Measurements from ENCODE around the gene MTMR2.
"Not testable (repeated sequence)": the region's sequence is repeated elsewhere in the genome, so short reads cannot be mapped to it uniquely, and the experiment has no call there.

MTMR2 gene

DNA sequence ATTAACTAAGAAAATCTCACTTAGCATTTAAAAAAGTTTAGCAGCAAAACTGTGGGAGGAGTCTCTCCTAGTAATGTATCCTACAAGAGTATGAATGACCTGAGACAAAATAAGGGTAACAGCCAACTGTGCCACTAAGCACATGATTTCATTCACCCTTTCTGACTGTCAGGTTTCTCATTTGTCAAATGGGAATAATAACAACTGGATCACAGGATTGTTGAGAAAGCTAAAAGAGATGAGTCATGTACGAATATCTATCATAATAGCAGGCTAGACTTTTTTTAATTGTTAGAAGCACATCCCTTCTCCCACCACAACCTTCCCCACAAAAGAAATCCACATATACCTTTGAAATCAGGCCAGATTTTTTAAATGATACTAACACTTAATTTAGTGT is 39.5 kb downstream of the MTMR2 start:
- DNase-seq (ENCODE audit: low read depth) = no peak

DNA sequence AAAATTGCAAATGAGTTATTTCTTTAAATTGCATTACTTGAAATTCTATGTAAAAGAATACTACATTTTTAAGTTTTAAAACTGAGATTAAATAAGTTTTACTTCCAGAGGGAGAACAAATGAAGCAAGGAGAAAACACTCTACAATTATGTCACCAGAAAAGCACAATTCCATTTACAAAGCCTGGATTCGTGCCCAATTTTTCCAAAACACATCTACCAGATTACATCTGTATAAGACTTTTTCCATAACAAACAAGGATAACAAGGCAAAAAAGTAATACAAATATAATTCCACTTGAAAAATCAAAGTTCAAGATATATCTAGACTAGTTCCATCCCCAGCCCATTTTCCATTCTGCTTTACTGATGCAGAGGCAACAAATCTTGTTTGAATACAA is 40.5 kb downstream of the MTMR2 start:
- no peak for DNase-seq (ENCODE audit: low read depth)

DNA sequence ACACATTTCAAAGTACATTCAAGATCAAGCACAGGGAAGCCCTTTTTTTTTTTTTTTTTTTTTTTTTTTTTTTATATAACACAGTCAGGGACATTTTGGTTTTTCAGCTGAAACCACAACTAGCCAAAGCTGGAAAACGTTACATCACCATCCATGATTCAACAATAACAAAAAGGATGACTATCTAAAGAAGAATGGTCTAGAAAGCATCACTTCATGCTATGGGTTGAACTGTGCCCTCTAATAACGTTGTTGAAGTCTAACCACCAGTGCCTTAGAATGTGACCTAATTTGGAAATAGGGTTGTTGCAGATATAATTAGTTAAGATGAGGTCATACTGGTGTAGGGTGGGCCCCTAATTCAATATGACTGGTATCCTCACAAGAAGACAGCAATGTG is 46.6 kb downstream of the MTMR2 start:
- no peak for DNase-seq (ENCODE audit: low read depth)

DNA sequence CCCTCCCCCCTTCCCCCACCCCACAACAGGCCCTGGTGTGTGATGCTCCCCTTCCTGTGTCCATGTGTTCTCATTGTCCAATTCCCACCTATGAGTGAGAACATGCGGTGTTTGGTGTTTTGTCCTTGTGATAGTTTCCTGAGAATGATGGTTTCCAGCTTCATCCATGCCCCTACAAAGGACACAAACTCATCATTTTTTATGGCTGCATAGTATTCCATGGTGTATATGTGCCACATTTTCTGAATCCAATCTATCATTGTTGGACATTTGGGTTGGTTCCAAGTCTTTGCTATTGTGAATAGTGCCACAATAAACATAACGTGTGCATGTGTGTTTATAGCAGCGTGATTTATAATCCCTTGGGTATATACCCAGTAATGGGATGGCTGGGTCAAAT is 53.0 kb downstream of the MTMR2 start:
- DNase-seq (ENCODE audit: low read depth) = not testable (repeated sequence)

DNA sequence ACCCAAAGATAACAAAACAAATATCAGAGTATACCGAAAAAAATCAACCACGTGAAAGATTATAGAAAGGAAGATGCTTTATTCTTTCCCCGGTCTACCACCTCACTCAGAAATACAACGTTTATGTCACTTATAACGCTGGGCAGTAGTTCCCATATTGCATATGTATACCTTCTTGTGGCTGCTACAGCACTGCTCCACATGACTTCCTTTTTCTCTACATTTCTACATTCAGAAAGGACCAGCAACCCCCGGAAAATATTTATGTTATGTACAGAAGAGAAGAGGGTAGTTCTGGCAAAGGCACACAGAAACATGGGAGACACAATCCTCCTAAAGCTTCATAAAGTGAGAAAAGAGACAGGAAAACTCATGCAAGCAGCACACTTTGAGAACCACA is 56.8 kb downstream of the MTMR2 start:
- DNase-seq (ENCODE audit: low read depth) = no peak

DNA sequence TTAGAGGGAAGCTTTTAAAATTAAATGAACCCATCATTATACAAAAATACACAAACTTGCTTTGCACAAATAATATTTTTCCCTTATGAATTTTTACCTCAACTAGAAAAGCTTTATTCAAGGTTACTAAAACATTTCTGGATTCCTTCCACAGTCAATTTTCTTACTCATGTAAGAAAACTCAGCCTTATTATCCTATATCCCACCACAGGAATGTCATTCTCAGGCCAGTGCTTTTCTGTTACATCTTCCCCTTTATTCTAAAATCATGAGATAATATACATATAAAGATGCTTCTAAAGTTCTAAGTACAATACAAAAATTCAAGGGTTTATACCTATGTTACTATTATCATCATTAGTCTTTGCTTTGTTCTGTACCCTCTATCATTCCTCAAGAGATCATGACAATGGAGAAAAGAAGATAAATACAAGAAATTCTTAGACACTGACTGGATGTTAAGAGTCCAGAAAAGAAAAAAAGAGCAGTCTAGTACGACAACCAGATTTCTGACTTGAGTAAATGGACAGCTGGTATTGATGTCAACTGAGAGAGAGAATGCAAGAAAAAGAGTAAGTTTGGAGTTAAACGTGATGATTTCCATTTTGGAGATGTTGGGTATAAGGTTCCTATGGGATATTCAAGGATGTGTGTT is 60.3 kb downstream of the MTMR2 start:
- no peak for DNase-seq (ENCODE audit: low read depth)

DNA sequence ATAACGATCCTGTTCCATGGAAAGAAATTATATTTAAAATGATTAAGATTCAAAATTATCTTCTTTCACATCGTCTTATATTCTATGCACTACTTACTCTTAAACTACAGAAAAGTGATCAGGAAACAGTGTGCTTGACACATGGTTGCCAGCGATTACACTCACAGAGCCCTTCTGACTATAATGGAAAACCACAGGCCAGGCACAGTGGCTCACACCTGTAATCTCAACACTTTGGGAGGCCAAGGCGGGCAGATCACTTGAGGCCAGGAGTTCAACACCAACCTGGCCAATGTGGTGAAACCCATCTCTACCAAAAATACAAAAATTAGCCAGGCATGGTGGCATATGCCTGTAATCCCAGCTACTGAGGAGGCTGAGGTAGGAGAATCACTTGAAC is 63.9 kb downstream of the MTMR2 start:
- not testable (repeated sequence) for DNase-seq (ENCODE audit: low read depth)

DNA sequence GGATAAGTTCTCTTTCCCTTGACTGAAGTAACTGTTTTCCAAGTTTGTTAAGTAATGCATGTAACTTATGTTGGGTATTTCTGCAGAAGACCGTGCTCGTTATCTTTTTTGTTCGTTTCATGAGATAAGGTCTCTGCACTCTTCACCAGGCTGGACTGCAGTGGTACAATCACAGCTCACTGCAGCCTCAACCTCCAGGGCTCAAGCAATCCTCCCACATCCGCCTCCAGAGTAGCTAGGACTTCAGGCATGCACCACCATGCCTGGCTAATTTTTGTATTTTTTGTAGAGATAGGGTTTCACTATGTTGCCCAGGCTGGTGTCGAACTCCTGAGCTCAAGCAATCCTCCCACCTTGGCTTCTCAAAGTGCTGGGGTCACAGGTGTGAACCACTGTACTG is 69.5 kb downstream of the MTMR2 start:
- not testable (repeated sequence) for DNase-seq (ENCODE audit: low read depth)

DNA sequence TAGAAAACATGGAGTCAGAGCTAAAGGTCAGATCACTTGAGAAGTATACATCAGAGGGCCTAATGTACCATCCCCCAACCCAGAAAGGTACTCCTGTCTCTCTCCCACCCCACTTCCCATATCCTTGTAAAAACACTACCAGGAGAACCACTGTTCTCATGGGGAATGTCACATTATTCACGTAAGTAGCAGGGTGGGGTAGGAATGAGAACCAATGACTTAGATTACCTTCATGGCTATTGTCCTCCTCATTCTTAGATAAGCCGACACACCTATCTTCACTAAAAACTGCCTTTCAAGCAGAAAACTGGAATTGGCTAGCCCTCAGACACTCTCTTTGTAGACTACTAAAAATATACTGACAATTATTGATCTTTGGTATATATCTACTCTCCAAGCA is 70.0 kb downstream of the MTMR2 start:
- no peak for DNase-seq (ENCODE audit: low read depth)

DNA sequence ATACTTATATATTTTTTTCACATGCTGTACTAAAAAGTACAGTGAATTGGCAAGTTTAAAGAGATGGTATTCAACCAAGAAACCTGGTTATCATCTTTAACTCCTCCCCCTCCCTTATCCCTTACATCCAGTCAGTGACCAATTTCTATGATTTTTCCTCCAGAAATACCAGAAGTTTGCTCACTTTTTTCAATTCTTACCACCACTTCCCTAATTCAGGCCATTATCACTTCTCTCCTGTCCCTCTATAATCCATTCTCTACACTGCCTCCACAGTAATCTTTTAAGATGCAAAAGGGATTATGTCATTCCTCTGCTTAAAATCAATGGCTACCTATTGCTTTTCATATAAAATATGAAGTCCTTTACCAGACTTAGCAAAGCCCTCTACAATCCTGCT is 70.8 kb downstream of the MTMR2 start:
- no peak for DNase-seq (ENCODE audit: low read depth)

DNA sequence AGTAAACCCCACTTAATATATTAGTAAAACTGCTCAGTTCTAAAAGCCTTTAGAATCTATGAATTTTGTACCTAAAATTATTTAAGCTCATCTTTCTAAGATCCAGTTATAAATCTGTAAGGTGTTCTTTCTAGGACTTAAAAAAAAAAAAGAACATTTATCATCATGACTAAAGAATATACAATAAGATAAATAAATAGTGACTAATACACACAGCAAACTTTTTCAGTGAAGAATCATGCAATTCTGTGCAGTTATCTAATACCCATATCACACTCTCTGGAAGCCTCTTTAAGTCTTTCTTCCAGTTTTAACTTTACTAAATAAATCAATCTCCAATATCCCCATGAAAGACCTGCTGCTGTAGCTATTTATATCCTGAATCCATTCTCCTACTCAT is 73.8 kb downstream of the MTMR2 start:
- no peak for DNase-seq (ENCODE audit: low read depth)

DNA sequence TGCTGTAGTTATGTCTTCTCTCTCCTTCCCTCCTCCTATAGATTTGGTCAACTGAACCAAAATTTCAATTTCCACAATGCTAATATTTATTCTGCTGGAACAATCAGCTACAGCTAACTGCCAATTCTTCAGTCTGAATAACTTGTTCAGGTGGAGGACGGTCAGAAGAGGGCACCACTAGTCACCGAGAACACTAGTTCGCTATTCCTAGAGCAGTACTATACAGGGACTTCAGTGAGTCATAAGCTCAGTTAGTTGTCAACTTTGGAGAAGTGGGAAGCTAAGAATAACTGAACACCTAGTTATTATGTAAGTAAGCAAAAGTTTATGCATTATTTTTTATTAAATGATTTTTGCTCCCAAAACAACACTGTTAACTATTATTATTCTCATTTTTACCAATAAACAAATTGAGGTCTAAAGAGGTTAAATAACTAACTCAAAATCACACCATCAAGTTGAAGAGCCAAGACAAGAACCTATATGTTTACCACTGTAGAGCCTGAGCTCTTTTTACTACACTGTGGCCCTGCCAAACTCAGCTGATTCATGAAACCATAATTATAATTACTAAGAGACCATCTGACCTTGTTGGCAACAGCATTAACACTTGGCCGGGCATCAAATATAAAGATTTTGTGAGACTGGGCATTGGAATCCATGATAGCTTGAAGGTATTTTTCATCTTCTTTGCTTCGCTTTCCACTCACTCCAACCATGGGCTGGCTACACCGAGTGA is 74.7 kb downstream of the MTMR2 start:
- DNase-seq (ENCODE audit: low read depth) = no peak

DNA sequence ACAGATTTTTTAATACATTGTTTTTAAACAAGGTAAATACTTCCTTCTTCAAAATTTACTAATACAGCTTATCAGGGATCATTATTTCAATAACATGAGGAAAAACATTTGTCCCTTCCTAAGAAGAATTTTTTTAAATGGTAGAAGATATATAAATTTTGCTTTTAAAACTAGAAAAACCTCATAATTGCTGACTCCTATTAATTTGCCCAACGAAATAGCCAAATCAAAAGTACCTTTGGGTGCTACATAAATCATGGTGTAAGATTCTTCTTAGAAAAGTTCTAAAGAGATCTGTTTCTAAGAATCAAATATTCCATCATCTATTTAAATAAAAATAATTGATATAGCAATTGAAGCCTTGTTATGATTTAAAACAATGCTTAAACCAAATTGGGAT is 78.7 kb downstream of the MTMR2 start:
- no peak for DNase-seq (ENCODE audit: low read depth)

DNA sequence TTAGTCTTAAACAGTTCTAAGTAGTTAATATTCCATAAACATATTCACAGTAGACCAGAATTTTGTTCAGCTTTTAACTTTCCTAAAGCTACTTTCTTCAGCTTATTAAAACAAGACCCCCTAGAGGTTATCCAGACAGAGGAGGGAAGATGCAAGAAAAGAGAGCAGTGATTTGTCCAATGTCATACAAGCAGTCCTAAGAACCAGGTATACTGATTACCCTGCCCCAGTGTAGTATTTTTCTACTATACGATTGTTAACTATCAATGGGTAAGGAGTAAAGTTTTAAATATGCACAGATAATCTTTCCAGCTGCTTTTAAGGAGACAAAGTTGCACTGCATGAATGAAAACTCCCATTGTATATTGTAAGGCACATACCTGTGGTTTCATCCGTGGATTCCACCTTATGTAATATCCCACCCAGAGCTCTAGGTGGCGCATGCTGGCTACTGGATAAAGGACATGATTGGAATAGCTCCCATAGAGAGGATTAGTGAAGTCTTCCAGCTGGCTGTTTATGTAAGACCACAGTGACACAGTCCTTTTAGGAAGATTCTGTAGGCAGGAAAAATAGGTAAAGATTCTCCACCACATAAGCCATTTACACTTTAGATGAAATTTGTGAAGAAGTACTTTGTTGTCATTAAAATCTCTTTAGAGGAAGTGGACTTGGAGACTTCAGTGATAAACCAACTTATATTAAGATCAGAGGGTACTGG is 88.0 kb downstream of the MTMR2 start:
- DNase-seq (ENCODE audit: low read depth) = peak; percentile 27

DNA sequence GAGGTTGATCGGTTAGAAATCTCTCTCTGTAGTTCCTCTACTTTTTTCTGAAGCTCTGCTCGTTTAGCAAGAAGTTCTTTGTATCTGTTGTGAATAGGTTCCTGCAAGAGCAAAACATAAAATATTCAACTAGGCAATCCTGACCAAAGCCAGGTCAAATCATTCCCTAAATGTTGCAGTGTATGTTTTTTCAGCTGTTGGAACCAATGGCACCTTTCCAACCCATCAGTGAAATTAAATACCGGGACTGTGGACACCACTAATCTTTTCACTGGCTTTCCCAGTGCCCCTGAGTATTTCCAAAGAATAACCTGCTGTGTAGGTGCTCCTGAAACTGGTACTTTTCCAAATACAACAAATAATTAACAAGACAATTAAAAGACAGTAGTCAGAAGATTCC is 88.6 kb downstream of the MTMR2 start:
- no peak for DNase-seq (ENCODE audit: low read depth)

DNA sequence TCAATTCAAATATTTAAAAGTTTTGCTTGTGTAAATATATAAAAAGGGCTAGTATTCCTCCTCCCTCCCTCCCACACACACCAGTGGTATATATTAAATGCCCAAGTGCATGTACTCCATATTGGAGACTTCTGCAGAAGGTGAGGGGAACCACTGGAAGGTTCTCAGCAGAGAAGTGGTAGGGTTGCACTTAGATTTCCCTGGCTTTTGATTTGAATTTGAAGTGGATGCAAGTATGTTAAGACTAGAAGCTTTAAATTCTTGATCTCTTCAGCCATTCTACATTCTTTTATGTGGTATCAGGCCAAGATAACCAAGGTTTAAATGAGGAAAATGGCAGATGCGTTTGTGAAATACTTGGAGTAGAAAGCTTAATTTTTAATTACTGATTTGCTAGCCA is 90.5 kb downstream of the MTMR2 start:
- no peak for DNase-seq (ENCODE audit: low read depth)

DNA sequence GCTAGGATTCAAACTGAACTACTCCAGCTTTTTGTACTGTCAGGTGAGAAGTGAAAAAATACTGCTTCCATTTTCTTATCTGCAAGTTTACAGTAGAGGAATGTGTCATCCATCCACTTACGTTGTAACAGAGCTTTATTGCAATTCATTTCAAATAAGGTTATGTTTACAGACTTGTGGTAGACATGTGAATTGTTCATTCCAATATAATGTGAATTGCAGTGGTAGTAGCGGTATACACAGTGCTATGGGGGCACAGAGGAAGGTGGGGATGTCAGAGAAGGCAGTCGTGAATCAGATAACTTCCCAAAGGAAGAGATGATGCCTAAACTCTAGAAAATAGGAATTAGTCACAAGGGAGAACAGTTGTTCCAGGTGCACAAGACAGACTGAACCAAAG is 91.1 kb downstream of the MTMR2 start:
- no peak for DNase-seq (ENCODE audit: low read depth)

DNA sequence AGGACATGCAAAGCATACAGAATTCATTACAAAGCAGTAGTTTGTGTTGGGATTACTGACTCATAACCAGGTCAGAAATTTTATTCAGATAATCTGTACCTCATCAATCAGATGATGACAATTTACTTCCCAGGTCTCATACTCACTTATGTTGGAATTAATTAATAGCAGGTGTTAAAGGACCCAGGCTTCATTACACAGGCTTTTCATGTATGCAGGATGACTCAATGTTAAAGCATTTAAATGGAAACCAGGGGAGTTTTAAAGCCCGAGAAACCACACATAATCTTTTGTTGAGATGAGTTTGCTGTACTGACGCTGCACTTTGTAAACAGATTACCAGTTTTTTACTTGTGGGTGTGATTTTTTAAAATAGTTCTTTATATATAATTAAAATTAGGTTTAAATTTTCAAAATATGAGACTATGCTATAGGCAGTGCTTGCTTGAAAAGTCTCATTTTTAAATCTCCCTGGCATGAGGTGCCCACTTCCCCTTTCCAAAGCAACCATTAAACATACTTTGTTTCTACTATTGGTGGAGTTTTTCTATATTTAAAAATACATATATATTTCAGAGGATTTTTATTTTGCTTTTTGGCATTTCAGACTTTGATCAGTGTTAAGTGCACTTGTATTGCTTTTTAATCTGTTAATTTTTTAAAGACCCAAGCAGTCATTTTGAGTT is 92.6 kb downstream of the MTMR2 start:
- no peak for DNase-seq (ENCODE audit: low read depth)

DNA sequence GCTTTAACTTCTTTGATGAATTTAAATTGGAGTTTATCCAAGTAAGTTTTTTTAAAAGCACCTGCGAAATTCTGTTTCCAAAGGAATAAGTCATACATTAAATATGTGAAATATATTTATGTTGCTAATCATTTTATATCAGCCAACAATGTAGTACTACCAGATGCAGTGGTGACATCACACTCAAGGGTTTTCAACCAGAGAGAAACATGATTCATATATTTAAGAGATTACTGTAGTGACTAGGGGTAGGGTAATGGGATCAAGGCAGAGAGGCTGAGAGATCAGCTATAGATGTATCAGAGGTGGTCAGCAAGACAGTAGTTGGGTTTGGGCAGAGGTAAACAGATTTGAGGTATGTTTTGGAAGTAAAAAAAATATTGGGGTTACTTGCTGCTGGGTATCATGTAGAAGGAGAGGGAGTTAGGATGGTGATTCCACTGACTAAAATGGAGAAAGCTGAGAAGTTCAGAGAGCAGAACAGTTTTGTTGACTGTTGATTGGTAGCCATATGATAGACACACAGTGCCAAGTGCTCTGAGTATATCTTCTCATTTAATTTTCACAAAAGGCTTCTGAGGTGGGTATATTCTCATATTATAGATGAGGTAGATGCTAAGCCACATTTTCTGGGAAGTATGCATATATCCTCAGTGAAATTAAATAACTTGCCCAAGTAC is 94.2 kb downstream of the MTMR2 start:
- DNase-seq (ENCODE audit: low read depth) = no peak

DNA sequence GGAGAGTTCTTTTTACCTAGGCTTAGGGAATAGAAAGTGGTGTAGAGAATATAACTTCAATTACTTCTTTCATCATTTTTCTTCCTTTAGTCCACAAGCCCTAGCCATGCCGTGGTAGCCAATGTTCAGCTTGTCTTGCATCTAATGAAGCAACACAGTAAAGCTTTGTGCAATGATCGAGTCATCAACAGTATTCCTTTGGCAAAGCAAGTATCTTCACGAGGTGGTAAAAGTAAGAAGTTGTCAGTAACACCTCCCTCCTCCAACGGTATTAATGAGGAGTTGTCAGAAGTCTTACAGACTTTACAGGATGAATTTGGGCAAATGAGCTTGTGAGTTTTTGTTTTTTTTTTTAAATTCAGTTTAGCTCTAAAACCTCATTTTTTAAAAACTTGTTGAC is 96.2 kb downstream of the MTMR2 start:
- DNase-seq (ENCODE audit: low read depth) = no peak

DNA sequence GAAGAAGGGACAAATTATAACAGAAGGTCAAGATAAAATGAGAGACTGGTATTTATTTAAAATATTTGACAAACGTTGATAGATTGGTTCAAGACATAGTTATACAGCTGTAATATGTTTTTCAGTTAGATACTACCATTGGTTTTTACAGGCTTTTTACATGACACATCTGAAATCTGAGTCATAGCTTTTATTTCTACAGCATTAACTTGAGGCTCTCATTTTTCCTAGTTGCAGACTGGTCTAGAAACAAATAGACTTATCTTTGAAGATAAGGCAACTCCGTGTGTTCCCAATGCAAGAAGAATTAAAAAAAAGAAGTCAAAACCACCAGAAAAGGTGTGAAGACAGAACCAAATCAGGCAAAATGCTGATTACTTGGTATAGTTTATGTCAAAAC is 102.3 kb downstream of the MTMR2 start:
- DNase-seq (ENCODE audit: low read depth) = no peak

DNA sequence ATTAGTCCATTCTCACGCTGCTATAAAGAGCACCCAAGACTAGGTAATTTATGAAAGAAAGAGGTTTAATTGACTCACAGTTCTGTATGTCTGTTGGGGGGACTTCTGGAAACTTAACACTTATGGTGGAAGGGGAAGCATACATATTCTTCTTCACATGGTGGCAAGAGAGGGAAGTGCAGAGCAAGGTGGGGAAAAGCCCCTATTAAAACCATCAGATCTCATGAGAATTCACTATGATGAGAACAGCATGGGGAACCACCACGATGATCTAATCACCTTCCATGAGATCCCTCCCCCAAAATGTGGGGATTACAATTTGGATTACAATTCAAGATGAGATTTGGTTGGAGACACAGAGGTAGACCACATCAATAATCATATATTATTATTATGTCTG is 107.9 kb downstream of the MTMR2 start:
- DNase-seq (ENCODE audit: low read depth) = no peak

Data from activated T-cell treated with anti-CD3 and anti-CD28 coated beads for 48 hours (primary cell).